NCI-H2081 (cell line): Measurements from ENCODE around the gene CDK15.
"Not testable (repeated sequence)": the region's sequence is repeated elsewhere in the genome, so short reads cannot be mapped to it uniquely, and the experiment has no call there.

Source experiments
- DNase-seq, 2 experiments: peaks; one replicate each; lab custom pipeline; 2025; lab: John Stamatoyannopoulos, UW

CDK15 gene

DNA sequence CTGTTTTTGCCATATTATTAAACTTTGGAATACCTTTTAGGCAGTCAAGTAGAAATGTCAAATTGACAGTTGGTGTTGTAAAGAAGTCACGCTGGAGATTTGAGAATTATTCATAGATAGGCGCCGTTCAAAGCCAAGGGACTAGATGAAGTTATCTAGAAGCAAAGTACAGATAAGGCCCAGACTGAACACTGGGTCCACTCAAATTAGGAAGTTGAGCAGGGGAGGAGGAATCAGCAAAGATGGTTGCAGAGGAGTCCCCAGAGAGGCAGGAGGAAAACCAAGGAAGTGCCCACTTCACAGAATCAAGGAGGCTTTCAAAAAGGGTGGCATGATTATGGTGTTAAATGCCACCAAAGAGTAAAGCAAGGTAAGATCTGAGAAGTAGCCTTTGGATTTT, 16.0 kb upstream of the CDK15 start:
- no peak for DNase-seq

DNA sequence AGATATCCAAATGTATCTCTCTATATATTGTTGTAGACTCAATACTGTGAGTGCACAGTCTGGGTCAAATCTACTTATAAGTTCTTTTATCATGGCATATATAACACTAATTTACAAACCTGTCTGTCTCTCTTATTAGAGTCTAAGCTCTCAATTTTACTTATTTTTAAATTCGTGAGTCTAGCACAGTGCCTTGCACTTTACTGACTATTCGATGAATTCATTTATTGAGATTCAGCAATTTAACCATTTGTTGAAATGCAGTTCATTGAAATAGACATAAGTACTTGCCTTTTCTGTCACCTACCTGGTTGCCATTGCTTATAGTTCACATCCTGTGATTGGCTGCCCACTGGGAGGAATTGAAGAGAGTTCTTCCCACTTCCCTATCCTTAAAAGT, 15.3 kb upstream of the CDK15 start:
- DNase-seq: no peak

DNA sequence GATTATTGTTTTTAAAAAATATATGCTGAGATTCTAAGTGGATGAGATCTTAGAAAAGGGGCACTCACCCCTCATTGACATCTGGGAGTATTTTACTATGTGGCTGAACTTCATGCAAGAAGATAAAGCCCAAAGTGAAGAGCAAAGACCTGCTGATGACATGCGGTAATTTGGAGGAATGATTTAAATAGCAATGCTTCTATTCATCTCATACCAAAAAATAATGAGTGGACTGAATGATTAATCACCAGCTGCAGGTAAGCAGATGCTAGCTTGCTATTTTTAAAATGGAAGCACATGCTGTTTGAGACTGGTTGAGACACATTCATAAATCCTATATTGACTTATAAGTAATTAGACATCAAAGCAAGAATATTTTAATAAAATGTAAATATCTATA, 12.7 kb upstream of the CDK15 start:
- DNase-seq: peak in 1 of 2 experiments; percentile 16

DNA sequence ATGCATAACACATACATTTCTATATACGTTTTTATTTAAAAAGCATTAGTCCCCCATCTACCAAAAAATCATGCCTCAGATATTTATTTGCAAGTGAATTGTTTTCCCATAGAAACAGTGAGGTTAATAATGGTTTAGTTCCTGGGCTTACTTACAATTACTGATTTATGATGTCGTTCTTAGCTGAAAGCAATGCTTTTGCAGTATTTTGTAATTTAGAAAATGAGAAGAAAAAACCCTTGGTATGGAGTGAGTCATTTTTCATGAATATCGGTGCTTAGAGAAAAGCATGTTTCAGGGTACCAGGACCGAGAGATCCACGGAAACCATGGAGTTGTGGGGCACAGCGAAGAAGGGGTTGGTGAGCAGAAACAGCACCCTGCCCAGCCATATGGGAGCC, 12.0 kb upstream of the CDK15 start:
- DNase-seq: no peak

DNA sequence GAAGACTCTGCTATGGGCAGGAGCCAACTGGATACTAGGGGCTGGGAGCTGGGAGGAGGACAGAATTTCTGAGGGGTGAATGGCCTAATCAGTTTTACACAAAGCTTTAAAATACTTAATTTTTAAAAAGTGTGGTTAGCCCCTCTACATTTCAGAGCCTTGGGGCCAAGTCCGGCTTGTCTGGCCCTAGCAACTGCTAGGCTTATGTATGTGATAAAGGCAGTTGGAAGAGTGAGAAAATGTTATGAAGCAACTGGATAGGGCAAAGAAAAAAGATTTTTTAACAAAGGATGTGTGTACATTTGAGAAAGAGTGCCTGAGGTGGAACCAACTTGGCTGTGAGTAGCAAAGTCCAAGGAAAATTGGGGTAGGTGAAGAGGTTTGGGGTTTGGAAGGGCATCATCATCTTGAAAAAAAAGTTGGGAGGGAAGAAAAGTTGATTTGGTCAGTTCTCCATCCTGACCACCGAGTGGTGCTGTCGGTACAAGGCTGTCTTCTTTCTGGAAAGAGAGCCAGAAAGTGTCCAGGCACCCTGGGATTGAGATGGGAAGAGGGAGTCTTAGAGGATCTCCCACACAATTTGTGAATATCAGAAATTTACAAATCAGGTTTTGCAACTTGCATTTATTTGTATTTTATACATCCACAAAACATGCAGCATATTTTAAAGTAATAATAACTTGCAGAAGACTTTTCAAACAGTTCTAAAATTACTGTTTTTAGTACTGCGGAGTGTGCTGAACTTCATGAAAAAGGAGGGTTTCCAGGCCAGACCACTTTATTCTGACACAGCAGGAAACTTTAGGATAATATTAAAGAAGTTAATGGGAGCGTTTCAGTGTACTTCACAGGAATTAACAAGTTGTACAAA, 10.5 kb upstream of the CDK15 start:
- DNase-seq: peak; percentile 25 to 29

DNA sequence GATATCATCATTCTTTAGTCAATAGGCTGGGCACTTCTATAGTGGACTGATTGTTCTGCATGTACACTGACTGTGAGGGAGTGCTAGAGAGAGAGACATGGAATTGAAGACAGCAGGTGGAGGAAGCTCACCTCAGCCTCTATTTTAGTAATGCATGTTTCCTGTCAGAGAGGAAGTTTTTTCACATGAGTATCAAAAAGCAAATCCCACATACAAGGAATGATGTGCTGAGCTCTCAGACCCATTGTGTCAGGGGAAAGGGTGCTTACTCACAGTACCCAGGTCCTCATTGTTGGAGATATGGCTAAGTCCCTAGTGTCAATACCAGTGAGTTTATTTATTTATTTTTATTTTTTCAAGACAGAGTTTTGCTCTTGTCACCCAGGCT, 9.9 kb upstream of the CDK15 start:
- no peak for DNase-seq

DNA sequence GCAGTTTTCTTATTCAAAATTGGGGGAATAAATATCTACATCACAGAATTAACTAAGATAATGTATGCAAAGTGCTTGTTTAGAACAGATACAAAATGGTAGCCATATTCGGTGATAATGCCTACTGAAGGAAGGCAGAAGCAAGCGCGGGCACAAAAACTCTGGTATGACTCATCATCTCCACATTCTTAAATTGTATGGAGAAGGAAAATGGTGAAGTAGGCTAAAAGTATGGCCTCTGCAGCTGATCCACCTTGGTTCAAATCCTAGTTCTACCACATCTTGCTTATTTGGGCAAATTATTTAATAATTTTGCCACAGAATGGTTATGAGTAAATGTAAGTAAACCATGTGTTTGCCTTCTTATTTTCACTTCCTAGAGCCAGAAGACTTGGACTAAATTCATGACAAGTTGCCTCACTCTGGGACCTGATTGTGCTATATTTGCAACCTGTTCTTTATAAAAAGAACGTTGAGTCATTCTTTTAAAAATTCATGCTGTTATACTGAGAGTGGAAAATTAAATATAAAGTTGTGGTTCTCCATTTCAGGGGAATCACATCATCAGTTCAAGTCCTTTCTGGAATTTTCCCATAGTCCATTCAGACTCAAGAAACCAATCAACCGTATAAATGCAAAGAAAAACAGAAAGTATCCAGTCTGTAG, 9.0 kb upstream of the CDK15 start:
- DNase-seq: no peak

DNA sequence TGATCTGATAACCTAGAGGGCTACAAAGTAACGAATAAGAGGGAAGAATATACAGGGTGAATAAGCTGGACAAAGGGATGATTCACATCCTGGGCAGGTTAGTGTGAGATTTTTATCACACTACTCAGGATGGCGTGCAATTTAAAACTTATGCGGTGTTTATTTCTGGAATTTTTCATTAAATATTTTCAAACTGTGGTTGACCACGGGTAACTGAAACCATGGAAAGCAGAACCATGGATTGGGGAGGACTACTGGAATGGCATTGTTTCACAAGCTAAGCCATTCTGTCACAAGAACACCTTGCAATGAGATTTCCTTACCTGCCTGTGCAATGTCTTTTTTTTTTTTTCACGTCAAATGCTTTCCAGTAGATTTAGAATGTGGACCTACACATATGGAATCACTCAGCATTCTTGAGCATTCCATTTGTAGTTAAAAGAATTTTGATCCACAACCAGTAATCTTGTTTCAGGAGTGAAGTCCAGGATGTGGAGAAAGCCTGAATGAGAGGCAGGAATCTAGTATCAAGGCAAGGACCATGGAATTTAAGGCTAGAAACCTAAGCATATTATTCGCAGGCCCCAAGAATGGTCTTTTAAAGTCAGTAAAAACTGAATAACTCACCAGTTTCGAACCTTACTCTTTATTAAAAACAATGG, 8.0 kb upstream of the CDK15 start:
- DNase-seq: no peak

DNA sequence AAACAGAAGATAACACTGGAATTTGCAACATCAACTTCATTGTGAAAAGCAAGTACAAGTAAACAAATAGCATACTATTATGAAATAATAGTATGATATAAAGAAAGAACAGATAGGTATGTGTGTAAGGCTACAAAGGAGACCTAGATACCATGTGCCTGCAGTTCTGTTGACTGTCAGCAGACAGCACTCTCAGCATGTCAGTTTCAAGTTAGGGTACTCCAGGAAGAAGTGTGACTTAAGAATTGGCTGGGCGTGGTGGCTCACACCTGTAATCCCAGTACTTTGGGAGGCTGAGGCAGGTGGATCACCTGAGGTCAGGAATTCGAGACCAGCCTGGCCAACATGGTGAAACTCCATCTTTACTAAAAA, 7.4 kb upstream of the CDK15 start:
- DNase-seq: not testable (repeated sequence)

DNA sequence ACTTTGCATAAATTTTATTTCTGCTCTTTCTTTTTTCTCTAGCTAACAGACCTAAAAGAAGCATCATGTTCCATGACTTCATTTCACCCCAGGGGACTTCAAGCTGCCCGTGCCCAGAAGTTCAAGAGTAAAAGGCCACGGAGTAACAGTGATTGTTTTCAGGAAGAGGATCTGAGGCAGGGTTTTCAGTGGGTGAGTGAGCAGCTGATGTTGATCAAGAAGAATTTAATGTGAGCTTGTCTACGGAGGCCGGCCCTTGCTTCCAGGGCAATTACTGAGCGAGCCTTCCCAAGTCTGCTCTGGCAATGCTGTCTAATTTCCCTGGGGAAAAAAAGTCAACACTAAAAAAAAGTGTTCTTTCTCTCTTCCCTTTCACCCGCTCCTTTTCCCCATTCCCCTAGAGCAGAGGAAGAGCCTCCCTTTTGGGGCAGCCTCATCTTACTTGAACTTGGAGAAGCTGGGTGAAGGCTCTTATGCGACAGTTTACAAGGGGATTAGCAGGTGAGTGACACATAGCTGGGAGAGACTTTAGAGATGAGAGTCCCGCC, 1.2 kb downstream of the CDK15 start:
- DNase-seq: no peak

DNA sequence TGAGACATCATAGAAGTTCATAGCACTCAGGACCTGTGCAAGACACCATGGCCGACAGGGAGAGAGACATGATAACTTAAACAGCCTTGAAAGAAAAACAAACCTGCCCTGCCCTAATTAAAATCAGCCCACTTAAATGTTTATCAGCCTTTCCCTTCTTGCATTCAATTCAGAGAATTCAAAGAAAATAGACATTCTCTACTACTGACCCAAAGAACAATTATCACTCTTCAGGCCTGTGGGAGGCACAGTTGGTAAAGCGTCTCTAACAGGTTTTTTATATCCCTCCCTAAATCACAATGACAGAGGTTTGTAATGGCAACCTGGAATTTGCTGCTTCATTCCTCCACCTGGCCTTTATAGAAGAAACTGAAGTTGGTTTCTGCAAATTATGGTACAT, 1.7 kb downstream of the CDK15 start:
- DNase-seq: no peak

DNA sequence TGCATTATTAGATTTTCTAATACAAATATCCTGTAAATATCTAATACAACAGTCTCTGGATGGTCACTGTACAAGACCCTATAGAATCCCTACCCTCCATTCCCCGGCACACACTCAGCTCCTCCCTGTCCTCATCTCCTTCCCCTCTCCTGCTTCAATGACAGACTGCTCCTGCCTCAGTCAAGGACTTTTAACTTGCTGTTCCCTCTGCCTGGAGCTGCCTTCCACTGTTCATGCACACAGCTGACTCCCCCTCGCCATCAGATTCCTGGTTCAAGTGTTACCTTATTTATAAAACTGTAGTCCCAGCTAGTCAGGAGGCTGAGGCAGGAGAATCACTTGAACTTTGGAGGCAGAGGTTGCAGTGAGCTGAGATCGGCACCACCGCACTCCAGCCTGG, 3.3 kb downstream of the CDK15 start:
- DNase-seq: no peak

DNA sequence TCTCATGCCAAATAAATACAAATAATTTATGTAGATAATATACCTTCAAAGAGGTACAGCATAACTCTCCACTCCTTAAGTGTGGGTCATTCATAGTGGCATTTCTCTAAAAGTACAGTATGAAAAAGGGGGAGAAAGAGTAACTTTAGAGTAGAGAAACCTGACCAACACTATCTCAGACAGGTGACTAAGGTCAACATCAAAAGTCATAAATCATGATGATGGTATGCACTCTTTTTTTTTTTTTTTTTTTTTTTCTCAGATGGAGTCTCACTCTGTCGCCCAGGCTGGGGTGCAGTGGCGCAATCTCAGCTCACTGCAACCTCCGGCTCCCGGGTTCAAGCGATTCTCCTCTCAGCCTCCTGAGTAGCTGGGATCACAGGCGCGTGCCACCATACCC, 4.3 kb downstream of the CDK15 start:
- DNase-seq: not testable (repeated sequence)

DNA sequence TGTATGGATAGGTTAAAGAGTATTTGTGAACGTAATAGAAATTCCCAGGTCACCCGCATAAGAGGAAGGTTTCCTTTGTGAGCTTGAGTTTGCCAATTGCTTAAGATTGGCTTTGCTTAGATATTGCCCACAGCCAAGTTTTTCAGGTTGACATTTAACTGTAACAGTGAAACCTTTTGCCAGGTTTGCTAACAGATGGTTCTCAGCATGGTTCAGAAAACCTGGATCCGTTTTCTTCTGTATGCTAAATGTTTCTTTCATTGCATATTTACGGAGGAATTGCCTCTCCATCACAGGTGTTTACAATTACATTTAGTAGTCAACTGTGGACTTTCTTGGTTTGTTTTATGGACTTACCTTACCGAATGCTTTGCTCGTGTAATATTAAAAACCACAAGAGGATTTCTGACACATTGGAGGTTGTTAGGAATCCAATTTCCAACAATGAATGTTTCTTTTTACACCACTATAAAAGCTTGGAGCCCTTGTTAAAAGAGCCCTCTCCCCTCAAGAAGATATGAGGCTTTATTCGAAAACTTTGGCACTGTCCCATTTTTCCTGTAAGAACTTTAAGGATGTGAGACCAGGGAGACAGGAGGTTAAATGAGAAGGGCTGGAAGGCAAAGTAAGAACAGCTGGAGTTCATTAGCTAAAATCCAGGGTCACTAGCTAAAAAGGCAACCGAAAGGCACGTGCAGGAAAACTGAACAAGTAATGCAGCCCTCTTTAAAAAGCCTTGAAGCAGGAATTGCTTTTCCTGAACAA, 7.8 kb downstream of the CDK15 start:
- DNase-seq: no peak

DNA sequence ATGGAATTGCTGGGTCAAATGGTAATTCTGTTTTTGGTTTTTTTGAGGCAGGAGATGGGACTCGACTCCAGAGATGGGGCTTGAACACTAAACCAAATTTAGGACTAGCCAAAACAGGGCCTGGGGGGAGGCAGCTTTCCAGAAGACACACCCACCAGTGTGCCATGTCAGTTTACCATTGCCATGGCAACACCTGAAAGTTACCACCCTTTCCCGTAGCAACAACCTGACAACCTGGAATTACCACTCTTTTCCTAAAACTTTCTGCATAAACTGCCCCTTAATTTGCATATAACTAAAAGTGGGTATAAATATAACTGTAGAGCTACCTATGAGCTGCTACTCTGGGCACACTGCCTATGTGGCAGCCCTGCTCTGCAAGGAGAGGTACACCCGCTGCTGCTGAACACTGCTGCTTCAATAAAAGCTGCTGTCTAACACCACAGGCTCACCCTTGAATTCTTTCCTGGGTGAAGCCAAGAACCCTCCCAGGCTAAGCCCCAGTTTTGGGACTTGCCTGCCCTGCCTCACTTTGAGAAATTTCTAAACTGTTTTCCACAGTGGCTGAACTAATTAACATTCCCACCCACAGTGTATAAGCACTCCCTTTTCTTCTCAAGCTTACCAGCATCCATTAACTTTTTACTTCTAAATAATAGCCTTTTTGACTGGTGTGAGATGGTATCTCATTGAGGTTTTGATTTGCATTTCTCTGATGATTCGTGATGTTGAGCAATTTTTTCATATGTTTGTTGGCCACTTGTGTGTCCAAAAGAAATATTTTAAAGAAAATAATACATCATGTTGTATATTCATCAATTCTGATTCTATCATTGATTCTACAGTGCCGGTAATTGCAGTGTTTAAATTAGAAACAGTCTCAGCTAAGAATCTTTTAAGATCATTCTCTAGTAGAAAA, 10.6 kb downstream of the CDK15 start:
- no peak for DNase-seq

DNA sequence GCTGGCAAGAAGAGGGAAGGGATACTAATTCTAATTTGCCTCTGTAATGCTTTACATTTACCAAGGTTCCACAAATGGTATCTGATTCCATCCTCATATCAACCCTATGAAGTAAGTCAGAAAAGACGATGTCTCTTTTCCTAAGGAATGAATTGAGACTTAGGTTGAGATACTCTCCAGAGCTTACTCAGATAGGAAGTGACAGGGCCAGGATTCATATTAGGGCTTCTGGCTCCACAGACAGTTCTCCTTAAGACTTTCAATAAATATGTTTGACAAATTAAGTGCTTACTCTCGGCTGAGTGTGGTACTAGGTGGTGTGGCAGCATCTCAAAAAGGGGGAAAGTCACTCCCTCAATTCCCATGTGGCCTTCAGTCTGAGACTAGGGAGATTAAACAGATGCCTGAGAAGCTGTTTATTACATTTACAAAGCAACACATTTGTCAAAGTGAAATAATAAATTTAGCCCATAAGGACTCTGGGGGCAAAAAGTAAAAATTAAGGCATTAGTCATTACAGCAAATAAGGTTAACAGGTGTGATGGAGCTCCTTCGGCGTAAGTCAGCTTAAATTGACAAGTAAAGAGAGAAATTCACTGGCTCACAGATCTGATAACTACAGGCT, 14.2 kb downstream of the CDK15 start:
- DNase-seq: no peak

DNA sequence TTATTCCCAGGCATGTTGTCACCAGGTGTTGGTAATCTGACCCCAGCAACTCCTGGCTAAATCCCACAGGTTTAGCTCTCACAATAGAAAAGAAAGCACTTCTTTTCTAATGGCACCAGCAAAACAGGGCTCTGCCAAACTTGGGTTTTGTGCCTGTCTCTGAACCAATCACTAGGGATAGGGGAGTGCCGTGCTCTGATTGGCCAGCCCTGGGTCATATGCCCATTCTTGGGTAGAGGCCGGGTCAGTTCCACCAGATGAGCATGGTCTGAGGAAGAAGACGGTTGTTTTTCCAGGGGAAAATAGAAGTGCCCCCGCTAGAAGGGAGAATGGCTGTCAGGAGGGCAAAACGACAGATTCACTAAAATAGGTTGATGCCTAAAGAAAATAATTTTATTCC, 14.7 kb downstream of the CDK15 start:
- DNase-seq: no peak

DNA sequence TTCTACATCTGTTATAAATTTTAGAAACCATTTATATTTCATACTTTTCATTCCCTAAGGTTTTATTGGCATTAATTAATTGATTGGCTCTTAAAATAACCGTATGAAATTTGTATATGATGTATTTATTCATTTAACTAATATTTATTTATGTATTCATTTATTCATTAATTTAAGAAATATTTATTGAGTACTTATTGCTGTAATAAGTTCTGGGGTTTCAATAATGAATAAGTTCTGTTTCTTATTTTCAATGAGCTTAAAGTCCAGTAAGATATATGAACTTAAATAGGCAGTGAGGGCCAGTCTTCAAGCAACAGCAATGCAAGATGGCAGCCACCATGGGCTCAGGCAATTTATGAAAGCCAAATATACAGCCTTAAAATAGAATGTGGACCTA, 17.9 kb downstream of the CDK15 start:
- no peak for DNase-seq

DNA sequence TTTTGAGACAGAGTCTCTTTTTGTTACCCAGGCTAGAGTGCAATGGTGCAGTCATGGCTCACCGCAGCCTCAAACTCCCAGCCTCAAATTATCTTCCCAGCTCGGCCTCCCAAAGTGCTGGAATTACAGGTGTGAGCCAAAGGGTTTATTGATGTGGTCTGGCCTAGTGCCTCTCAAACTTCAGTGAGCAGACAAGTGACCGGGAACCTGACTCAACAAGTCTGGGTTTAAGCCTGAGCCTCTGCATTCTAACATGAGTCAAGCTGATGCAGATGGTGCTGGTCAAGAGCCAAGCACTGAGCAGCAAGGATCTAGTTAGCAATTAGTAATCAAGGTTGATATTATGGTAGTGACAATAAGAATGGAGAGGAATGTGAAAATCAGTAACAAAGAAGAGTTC, 21.3 kb downstream of the CDK15 start:
- no peak for DNase-seq

DNA sequence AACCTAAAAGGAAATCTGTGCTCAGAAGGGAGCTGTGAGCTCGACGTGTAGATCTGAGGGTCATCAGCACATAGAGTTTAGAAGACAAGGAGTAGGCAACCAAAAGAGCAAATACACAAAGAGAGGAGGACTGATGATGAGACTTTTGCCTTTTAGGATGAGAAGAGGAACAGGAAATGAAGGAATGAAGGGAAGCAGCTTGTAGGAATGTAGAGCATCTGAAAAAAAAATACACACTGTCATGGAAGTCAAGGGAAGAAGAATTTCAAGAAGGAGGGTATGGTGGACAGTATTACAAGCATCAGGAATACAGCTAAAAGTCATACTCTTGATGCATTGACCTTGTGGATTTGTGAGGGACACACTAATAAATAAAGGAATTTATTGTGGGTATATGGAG, 21.9 kb downstream of the CDK15 start:
- DNase-seq: no peak

DNA sequence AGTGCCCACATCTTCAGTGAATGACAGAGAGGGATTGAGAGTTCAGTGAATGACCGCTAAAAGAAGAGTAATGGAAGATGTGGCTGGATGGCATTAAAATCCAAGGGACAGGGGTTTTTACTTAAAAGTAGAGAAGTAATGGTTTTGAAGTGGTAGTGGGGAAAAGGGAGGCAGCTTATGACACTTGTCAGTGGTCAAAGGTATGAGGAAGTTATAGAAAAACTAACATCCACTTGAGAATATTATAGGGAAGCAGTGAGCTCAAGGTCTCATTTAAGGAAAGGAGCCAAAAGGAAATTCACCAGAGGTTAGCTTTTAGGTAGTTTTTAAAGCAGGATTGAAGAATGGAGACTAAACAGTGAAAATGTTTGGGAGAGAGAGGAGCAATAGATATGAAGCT, 24.3 kb downstream of the CDK15 start:
- DNase-seq: no peak
